ENCODE results near the gene MGLL. TPM values are rescaled to one million over a fixed set of nuclear protein-coding genes. Genes with fewer than 3 reads are reported as not detected.
A peak's percentile ranks its signal among the peaks of the same experiment; 100 is the strongest.

MGLL gene
- total RNA-seq, 1 experiment from 2014 or later = 42.4 TPM

GRCh38 chr3:127773752-127774395, 48.4 kb downstream of the MGLL start:
- CTCF ChIA-PET = no interaction called here
- intact Hi-C loops (cut with micrococcal nuclease; ENCODE audit: unreplicated experiment) = no loop called here
- peaks cover 31% of the 10 kb centered on the region for H3K4me1 Mint-ChIP-seq (ENCODE audit: low read depth, unreplicated experiment)
- TF ChIP-seq CTCF (IDR thresholded peaks at IDR 0.05; ENCODE audit: unreplicated experiment) = no peak
- peaks cover 7% of the 10 kb centered on the region for H3K36me3 Mint-ChIP-seq (ENCODE audit: insufficient read depth, unreplicated experiment)
- H3K27ac Mint-ChIP-seq (ENCODE audit: unreplicated experiment) = peak overlapping the region; percentile 9
- DNase-seq = no peak
- no peak overlapping the region for H3K4me3 Mint-ChIP-seq (ENCODE audit: low read depth, unreplicated experiment)
- peaks cover 7% of the 10 kb centered on the region for H3K9me3 Mint-ChIP-seq (ENCODE audit: low read depth, unreplicated experiment)
- no peaks in the 10 kb centered on the region for H3K27me3 Mint-ChIP-seq (ENCODE audit: unreplicated experiment)
- no TSS peak for BruUV-seq (replicated peaks)

GRCh38 chr3:127772827-127773751, 49.2 kb downstream of the MGLL start:
- BruUV-seq (replicated peaks) = no TSS peak
- no peak overlapping the region for H3K27ac Mint-ChIP-seq (ENCODE audit: unreplicated experiment)
- H3K36me3 Mint-ChIP-seq (ENCODE audit: insufficient read depth, unreplicated experiment) = peaks cover 15% of the 10 kb centered on the region
- no peak for TF ChIP-seq CTCF (IDR thresholded peaks at IDR 0.05; ENCODE audit: unreplicated experiment)
- peaks cover 39% of the 10 kb centered on the region for H3K4me1 Mint-ChIP-seq (ENCODE audit: low read depth, unreplicated experiment)
- H3K27me3 Mint-ChIP-seq (ENCODE audit: unreplicated experiment) = no peaks in the 10 kb centered on the region
- no peak overlapping the region for H3K4me3 Mint-ChIP-seq (ENCODE audit: low read depth, unreplicated experiment)
- H3K9me3 Mint-ChIP-seq (ENCODE audit: low read depth, unreplicated experiment) = peaks cover 7% of the 10 kb centered on the region
- CTCF ChIA-PET = no interaction called here
- intact Hi-C loops (cut with micrococcal nuclease; ENCODE audit: unreplicated experiment) = no loop called here
- no peak for DNase-seq

- no TSS peak for BruUV-seq (replicated peaks)
- Mint-ChIP-seq H3K27ac (ENCODE audit: unreplicated experiment) (no peak overlapping the region), H3K4me3 (ENCODE audit: low read depth, unreplicated experiment) (no peak overlapping the region), H3K9me3 (ENCODE audit: low read depth, unreplicated experiment) (peaks cover 7% of the 10 kb centered on the region), H3K36me3 (ENCODE audit: insufficient read depth, unreplicated experiment) (peaks cover 17% of the 10 kb centered on the region), H3K27me3 (ENCODE audit: unreplicated experiment) (no peaks in the 10 kb centered on the region), H3K4me1 (ENCODE audit: low read depth, unreplicated experiment) (peaks cover 47% of the 10 kb centered on the region)
- CTCF ChIA-PET = no interaction called here
- DNase-seq = no peak
- TF ChIP-seq CTCF (IDR thresholded peaks at IDR 0.05; ENCODE audit: unreplicated experiment) = no peak
- intact Hi-C loops (cut with micrococcal nuclease; ENCODE audit: unreplicated experiment) = no loop called here
Measured at GRCh38 chr3:127772273-127772672, 50.0 kb downstream of the MGLL start.

- BruUV-seq (replicated peaks) = no TSS peak
- peaks cover 53% of the 10 kb centered on the region for H3K4me1 Mint-ChIP-seq (ENCODE audit: low read depth, unreplicated experiment)
Measured at GRCh38 chr3:127771746-127772145, 50.6 kb downstream of the MGLL start.

More at GRCh38 chr3:127771746-127772145, 50.6 kb downstream of the MGLL start:
- DNase-seq = no peak
- intact Hi-C loops (cut with micrococcal nuclease; ENCODE audit: unreplicated experiment) = no loop called here
- no peak for TF ChIP-seq CTCF (IDR thresholded peaks at IDR 0.05; ENCODE audit: unreplicated experiment)
- H3K36me3 Mint-ChIP-seq (ENCODE audit: insufficient read depth, unreplicated experiment) = peaks cover 17% of the 10 kb centered on the region
- CTCF ChIA-PET = no interaction called here
- H3K9me3 Mint-ChIP-seq (ENCODE audit: low read depth, unreplicated experiment) = peaks cover 4% of the 10 kb centered on the region
- H3K4me3 Mint-ChIP-seq (ENCODE audit: low read depth, unreplicated experiment) = no peak overlapping the region
- H3K27ac Mint-ChIP-seq (ENCODE audit: unreplicated experiment) = no peak overlapping the region
- H3K27me3 Mint-ChIP-seq (ENCODE audit: unreplicated experiment) = no peaks in the 10 kb centered on the region
